HG03097 (cell line): ENCODE data around the gene CCDC60.

Experiments
- ATAC-seq: cut with Tn5 transposase; IDR thresholded peaks from one replicate; pipeline ENCODE4 v1.9.1; 2021; ENCODE audit not compliant: unreplicated experiment, low FRiP score

CCDC60 gene

GRCh38 chr12:119381471-119382235, 47.1 kb downstream of the CCDC60 start:
- ATAC-seq: no peak

DNA sequence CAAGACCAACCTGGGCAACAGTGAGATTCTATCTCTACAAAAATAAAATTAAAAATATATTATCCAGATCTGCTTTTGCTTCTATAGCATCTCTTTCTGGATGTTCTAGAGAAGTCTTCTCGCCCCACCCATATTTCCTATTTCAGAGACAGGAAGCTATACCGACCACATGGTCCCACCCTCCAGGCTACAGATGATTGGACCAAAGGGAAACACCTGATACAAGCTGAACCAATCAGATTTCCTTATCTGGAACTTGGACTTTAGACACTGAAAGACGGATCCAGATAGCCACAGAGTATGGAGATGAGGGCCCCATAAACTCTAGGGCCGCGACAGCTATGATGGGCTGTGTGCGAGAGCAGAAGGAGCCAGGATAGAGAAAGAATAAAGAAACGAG, 48.7 kb downstream of the CCDC60 start:
- ATAC-seq: no peak

DNA sequence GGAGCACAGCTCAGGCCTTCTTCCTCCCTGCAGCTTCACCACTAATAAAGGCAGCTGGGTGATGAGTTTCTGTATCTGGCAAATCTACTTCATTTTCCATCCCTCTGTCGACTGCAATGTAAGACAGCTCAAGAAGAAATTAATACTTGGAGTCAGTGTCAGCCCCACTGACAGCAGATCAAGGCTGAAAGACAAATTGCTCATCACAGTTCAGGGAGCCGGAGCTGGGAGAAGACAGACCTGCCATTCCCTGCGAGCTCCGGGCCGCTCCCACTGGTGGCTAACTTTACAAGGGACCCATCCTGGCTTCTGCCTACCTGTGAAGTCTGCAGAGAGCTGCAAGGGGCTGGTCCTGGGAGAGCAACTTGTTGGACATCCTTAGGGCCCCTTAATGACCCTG, 49.8 kb downstream of the CCDC60 start:
- ATAC-seq: no peak

GRCh38 chr12:119385659-119386058, 51.1 kb downstream of the CCDC60 start:
- no peak for ATAC-seq

DNA sequence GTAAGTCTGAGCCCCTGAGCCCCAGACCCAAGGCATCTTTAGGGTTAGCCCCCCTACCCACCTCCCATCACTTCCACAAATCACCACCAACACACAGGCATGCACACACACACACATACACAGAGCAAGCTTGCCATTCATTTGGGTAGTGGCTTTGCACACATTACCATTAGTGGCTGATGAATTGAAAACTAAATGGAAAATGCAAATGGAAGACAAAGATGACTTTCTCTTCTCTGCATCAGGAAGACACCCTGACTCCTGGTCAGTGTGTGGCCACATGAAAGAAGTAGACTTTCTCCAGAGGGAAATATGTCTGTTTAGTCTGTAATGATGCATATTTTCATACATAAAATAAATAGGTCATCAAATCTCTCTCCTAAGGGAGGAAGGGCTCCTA, 55.2 kb downstream of the CCDC60 start:
- ATAC-seq: no peak

DNA sequence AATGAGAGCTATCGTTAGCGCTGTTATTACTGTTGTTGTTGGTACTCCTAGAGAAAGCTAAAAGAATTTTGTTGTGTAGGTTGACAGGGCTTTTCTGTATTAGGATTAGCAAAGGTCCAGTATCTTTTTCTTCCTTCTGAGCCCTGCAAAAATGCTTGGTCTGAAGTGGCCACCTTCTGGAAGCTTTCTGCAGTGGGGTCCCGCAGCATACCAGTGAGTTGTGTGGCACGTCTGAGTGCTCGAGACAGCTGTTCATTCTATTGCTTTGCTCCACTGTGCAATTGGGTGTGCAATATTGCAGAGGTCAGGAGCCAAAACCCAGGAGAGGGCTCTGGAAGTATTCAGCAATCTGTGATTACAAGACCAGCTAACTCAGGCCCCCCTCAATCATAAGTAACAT, 57.1 kb downstream of the CCDC60 start:
- no peak for ATAC-seq

GRCh38 chr12:119393677-119394076, 59.1 kb downstream of the CCDC60 start:
- ATAC-seq: no peak

- no peak for ATAC-seq
Measured at GRCh38 chr12:119397540-119397939, 63.0 kb downstream of the CCDC60 start.

DNA sequence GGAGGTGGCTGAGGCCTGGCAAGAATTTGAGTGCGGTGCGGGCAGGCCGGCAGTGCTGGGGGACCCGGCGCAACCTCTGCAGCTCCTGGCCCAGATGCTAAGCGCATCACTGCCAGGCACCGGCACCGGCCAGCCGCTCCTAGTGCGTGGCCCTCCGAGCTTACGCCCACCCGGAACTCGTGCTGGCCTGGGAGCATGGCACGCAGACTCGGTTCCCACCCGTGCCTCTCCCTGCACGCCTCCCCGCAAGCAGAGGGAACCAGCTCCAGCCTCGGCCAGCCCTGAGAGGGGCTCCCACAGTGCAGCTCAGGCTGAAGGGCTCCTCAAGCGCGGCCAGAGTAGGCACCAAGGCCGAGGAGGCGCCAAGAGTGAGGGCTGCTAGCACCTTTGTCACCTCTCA, 63.7 kb downstream of the CCDC60 start:
- ATAC-seq: no peak

DNA sequence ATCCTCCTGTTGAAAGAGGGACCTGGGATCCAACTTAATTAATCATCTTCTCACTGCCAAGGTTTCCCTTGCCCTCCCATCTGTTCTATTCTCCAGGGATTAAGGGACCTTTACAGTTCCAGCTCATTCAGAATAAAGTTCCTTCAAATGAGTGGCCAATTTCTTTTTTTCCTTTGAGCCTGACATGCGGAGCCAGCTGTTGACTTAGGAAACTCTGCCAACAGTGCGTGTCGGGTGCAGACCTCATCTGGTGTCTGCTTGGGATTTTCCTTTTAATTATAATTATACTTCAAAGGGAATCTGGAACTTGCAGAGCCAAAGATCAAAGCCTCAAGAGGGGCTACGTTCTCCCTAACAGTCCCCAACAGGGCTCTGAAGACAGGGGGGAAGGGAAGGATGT, 64.8 kb downstream of the CCDC60 start:
- no peak for ATAC-seq

GRCh38 chr12:119406308-119406707, 71.8 kb downstream of the CCDC60 start:
- ATAC-seq: no peak

DNA sequence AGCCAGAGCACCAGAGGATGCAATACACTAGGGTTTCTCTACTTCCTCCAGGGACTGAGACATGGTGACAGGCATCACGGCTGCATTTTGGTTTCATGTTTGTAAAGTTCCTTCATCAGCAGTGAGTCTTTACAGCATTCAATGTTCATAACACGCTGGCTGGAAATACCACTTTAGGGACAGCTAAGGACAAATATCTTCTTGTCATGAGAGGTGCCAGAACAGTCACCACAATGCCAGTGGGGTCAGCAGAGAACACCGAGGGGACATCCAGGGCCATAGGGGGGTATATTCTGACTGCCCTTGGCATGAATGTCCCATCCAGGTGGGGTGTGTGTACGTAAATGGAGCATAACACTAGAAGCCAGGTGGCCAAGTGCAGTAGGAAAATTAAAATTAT, 72.3 kb downstream of the CCDC60 start:
- ATAC-seq: no peak

GRCh38 chr12:119409043-119409442, 74.5 kb downstream of the CCDC60 start:
- ATAC-seq: no peak

GRCh38 chr12:119410396-119410795, 75.9 kb downstream of the CCDC60 start:
- ATAC-seq: no peak

GRCh38 chr12:119412306-119412705, 77.8 kb downstream of the CCDC60 start:
- ATAC-seq: no peak

GRCh38 chr12:119412811-119413794, 78.6 kb downstream of the CCDC60 start:
- ATAC-seq: no peak

DNA sequence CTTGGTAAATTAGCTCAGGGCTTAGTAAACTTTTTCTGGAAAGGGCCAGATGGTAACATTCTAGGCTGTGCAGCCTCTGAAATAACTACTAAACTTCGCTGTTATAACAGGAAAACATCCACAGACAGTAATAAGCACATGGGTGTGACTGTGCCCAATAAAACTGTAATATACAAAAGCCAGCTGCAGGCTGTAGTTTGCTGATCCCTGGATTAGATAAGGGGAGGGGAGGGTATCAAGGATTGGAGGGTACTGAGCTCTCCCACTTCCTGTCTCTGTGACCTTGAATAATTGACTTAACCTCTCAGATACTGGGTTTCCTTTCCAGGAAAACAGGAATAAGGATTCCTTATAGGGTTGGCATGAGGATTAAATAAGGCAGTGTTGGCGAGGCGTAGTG, 81.2 kb downstream of the CCDC60 start:
- no peak for ATAC-seq

DNA sequence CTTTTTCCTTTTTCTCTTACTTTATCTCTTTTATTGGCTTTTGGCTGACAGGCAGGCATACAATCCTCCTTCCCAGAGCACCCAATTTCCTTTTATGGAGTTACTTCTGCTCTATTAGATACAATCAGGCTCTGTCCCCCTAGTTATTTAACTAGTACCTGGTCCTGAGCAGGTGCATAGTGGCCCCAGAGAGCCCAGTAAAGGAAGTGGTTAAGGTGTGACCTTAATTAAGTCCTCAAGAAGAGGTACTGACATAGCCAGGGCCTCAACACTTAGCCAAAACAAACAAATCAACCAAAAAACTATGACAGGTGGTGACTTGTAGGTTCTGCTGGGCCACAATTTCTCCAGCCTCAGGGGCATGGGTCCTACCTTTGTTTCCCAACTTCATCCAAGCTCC, 82.9 kb downstream of the CCDC60 start:
- ATAC-seq: no peak

GRCh38 chr12:119419381-119419780, 84.9 kb downstream of the CCDC60 start:
- ATAC-seq: no peak

DNA sequence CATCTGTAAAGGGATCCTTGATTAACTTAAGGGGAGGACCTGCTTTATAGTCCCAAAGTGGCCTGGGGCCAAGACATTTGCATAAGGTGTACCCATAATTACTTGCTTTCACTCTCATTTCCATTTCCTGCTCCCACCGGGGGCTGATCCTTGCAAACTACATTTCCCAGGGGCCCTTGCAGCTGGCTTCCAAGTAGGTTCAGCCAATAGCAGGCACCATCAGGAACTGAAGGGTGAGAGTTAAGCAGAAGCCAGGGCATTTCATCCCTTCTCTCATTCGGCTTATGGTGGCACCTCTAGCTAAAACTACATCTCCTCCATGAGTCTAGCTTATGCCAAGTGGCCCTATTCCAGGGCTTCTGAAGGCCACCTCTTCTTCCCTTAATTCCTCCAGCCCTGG, 88.8 kb downstream of the CCDC60 start:
- no peak for ATAC-seq

- ATAC-seq: no peak
Measured at GRCh38 chr12:119425623-119426022, 91.1 kb downstream of the CCDC60 start.

DNA sequence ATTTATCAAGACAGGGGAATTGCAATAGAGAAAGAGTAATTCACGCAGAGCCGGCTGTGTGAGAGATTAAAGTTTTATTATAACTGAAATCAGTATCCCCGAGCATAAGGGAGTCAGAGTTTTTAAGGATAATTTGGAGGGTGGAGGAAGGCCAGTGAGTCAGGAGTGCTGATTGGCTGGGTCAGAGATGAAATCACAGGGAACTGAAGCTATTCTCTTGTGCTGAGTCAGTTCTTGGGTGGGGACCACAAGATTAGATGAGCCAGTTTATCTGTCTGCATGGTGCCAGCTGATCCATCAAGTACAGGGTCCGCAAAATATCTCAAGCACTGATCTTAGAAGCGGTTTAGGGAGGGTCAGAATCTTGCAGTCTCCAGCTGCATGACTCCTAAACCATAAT, 96.6 kb downstream of the CCDC60 start:
- no peak for ATAC-seq
